GM18517 (cell line): Measurements from ENCODE around the gene LPIN2.
"Not testable (repeated sequence)": the region's sequence is repeated elsewhere in the genome, so short reads cannot be mapped to it uniquely, and the experiment has no call there.

Experiments
- ATAC-seq: cut with Tn5 transposase; IDR thresholded peaks from one replicate; pipeline ENCODE4 v1.9.1; 2021; ENCODE audit warnings: mild to moderate bottlenecking, moderate library complexity; ENCODE audit not compliant: unreplicated experiment

Gene LPIN2

GRCh38 chr18:3013024-3013804 lies at the start of gene LPIN2:
Gene LPIN2, minus strand, starts transcription at chr18:3013144. Its CDS starts 52,304 bp downstream, at chr18:2960840.
- ATAC-seq: peak; percentile 87

- ATAC-seq: peak; percentile 40
Observed at GRCh38 chr18:3061581-3062312, 48.8 kb upstream of the LPIN2 start.

GRCh38 chr18:3060667-3061580 lies 48.0 kb upstream of the LPIN2 start:
- peak; percentile 60 for ATAC-seq

- no peak for ATAC-seq
Observed at GRCh38 chr18:3059272-3059671, 46.3 kb upstream of the LPIN2 start.

DNA sequence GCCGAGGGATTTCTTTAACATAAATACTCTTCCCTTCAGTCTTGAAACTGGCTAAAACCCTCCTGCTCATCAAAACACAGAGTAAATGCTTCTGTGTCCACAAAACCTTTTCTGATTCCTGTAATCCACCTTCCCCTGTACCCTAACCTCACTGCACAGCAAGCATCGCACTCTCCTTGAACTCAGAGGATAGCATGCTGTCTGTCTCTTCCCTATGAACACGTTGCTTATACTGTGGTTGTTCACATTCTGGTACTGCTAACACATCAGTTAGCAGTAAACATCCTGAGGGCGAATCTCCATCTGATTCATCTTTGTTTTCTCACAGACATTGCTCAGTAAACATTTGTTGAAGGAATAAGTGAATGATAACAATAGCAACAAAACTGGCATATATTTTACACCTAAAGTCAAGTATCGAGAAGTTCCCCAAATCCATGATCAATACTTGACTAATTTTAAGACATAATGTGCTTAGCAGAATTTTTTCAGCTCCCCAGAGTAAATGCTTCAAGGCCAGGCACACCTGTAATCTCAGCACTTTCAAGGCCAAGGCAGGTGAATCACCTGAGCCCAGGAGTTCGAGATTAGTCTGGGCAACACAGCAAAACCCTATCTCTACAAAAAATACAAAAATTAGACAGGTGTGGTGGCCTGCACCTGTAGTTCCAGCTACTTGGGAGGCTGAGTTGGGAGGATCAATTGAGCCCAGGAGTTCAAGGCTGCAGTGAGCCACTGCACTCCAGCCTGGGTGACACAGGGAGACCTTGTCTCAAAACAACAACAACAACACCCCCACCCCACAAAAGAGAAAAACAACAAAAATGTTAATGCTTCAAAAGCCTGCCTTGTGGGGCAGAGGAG lies 45.6 kb upstream of the LPIN2 start:
- ATAC-seq: no peak

DNA sequence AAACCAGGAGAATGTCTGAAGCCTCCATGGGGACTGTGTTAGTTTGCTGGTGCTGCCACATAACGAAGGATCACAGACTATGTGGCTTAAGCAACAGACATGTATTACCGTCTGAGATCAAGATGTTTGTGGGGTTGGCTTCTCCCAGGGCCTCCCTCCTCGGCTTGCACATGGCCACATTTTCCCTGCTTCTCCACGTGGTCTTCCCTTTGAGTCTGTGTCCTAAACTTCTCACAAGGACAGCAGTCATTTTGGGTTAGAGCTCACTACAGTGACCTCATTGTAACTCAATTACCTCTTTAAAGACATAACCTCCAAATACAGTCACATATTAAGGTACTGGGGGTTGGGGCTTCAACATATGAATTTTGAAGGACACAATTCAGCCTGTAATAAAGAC lies 44.6 kb upstream of the LPIN2 start:
- ATAC-seq: no peak

DNA sequence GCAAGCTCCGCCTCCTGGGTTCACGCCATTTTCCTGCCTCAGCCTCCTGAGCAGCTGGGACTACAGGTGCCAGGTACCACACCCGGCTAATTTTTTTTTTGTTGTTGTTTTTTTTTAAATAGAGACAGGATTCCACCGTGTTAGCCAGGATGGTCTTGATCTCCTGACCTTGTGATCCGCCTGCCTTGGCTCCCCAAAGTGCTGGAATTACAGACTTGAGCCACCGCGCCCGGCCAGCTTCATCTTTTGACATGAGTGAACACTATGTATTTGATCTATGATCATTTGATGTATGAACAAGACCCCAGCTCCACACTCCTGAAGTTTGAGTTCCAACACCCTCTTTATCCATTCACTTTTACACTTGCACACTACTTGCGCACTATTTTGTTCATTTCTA lies 43.4 kb upstream of the LPIN2 start:
- no peak for ATAC-seq

DNA sequence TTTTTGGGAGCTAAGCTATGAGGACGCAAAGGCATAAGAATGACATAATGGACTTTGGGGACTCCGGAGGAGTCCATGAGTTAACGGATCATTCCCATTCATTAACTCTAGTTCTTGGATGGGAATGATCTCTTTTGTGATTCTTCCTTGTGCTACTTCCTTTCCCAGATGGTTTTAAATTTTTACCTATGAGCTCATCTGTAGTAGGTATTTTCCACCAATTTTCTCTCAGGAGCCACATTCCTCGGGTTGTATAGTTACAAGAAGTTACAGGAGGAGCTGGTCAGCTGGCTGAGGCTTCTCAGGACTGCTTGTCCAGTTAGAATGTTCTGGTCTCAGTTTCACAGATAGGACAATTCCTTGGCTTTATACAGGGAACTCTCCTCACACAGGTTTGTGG lies 42.9 kb upstream of the LPIN2 start:
- no peak for ATAC-seq

DNA sequence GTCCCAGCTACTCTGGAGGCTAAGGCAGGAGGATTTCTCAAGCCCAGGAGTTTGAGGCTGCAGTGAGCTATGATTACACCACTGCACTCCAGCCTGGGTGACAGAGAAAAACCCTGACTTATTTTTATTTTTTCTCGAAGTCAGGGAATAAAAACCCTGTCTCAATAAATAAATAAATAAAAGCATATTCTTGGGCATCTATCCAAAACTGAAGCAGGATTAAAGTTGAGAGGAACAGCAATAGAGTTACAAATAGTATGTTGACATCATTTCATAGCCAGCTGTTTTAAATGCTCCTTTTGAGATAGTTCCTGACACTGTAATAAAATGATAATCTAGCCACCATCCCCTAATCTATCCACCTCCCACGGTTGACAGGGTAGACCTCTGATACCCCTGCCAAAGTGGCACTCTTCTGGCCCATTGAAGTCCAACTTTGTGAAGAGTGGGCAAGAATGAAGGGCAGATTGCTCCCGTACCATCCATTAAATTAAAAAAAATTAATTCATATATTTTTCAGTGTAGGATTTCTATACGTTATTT lies 42.3 kb upstream of the LPIN2 start:
- ATAC-seq: no peak

GRCh38 chr18:3054780-3055179 lies 41.8 kb upstream of the LPIN2 start:
- ATAC-seq: no peak

- no peak for ATAC-seq
Observed at GRCh38 chr18:3054214-3054613, 41.3 kb upstream of the LPIN2 start.

DNA sequence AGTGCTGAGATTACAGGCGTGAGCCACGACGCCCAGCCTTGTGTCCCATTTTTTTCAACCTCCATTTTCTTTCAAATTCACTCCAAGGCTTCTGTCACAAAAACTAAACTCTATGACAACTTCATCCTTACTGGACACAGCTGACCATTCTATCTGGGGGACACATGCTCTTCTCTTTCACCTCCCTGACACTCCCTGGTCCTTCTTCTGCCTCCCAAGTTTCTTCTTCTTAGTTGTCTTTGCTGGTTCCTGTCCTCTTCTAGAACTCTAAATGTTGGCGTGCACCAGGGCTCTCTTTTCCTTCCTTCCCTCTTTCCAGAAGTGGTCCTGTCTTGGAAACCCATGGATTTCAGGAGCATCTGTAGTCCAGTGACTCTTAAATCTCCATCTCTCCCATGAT lies 40.1 kb upstream of the LPIN2 start:
- no peak for ATAC-seq

- ATAC-seq: no peak
Observed at GRCh38 chr18:3052411-3052758, 39.4 kb upstream of the LPIN2 start.

DNA sequence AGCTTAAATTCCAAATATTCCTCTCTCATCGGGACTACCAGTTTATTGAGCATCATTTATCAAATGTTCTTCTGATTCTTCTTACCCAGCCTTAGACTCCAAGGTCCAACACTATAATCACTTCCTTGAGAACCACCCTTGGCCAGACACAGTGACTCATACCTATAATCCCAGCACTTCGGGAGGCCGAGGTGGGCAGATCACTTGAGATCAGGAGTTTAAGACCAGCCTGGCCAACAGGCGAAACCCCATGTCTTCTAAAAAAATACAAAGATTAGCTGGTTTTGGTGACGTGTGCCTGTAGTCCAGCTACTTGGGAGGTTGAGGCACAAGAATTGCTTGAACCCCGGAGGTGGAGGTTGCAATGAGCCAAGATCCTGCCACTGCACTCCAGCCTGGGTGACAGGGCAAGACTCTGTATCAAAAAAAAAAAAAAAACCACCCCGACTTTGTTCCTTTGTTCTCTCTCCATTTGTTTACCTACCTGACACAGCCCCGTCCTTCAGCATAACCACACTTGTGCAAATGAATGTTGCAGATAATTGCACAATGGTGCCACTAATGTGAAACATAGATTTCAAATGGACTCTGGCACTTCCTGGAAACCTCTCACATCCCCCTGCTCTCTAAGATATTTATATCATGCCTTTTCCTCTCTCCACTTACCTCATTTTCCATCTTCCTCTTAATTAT lies 38.9 kb upstream of the LPIN2 start:
- no peak for ATAC-seq

DNA sequence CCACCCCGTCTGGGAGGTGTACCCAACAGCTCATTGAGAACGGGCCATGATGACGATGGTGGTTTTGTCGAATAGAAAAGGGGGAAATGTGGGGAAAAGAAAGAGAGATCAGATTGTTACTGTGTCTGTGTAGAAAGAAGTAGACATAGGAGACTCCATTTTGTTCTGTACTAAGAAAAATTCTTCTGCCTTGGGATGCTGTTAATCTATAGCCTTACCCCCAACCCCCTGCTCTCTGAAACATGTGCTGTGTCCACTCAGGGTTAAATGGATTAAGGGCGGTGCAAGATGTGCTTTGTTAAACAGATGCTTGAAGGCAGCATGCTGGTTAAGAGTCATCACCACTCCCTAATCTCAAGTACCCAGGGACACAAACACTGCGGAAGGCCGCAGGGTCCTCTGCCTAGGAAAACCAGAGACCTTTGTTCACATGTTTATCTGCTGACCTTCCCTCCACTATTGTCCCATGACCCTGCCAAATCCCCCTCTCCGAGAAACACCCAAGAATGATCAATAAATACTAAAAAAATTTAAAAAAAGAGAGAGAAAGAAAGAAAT lies 37.0 kb upstream of the LPIN2 start:
- not testable (repeated sequence) for ATAC-seq

DNA sequence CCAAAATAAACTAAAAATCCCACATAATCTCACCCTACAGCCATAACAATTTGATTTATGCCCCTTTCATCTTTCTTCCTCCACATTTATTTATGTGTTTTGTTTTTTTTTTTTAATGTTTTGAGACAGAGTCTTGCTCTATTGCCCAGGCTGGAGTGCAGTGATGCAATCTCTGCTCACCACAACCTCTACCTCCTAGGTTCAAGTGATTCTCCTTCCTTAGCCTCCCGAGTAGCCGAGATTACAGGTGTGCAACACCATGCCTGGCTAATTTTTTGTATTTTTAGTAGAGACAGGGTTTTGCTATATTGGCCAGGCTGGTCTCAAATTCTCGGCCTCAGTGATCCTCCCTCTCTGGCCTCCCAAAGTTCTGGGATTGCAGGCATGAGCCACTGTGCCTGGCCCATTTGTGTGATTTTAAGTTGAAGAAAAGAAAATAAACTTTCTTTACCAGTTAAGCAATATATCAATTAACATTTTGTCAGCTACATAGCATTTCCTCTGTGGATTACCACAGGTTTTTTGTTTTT lies 35.9 kb upstream of the LPIN2 start:
- ATAC-seq: no peak

- no peak for ATAC-seq
Observed at GRCh38 chr18:3048121-3048520, 35.2 kb upstream of the LPIN2 start.

GRCh38 chr18:3046216-3046808 lies 33.4 kb upstream of the LPIN2 start:
- ATAC-seq: no peak
